Transverse colon (tissue), 4 donors: ENCODE measurements around the gene CCBE1. TPM values are rescaled to one million over a fixed set of nuclear protein-coding genes. Genes with fewer than 3 reads are reported as not detected.

ENCODE experiments used
- DNase-seq: peaks from one replicate; pipeline ENCODE4 v3.0.0-alpha.2; 2019
- H3K27ac ChIP-seq, 4 donors: fragments of 200-600 bp; sonication (generic); 2 replicates each; pipeline ENCODE4 v1.5.1; 2016 to 2018; ENCODE audit warnings: inconsistent platforms in 4 of 4
- H3K27me3 ChIP-seq: fragments of 200-600 bp; sonication (generic); 2 replicates; pipeline ENCODE4 v1.5.1; 2017; ENCODE audit warnings: inconsistent platforms
- H3K36me3 ChIP-seq, 4 donors: fragments of 200-600 bp; sonication (generic); 2 replicates each; pipeline ENCODE4 v1.5.1; 2017 to 2019; ENCODE audit warnings: inconsistent platforms in 4 of 4
- H3K4me1 ChIP-seq, 4 donors: fragments of 200-600 bp; sonication (generic); 2 replicates each; pipeline ENCODE4 v1.5.1; 2017 to 2020; ENCODE audit warnings: inconsistent platforms in 4 of 4
- H3K4me3 ChIP-seq, 4 donors: fragments of 200-600 bp; sonication (generic); 1 replicate in 1 of 4; 2 replicates in 3 of 4; pipeline versions ENCODE4 v1.5.1 to v1.6.1; 2017 to 2019; ENCODE audit warnings: inconsistent platforms in 4 of 4
- H3K9me3 ChIP-seq, 2 donors: fragments of 200-600 bp; sonication (generic); 2 replicates each; pipeline ENCODE4 v1.5.1; 2017 to 2019; ENCODE audit warnings: inconsistent platforms in 2 of 2
- EP300 ChIP-seq: sonication (generic); formaldehyde crosslinking; IDR thresholded peaks from one replicate; pipeline ENCODE4 v1.6.1; 2017; ENCODE audit warnings: antibody characterized with exemption, low read depth
- POLR2A ChIP-seq: fragments of 450-650 bp; IDR thresholded peaks from one replicate; pipeline ENCODE4 v1.6.1; 2016; ENCODE audit warnings: antibody characterized with exemption, mild to moderate bottlenecking, moderate library complexity
- POLR2AphosphoS5 ChIP-seq, 3 donors: sonication (generic); formaldehyde crosslinking; IDR thresholded peaks; one replicate each; pipeline ENCODE4 v1.6.1; 2016; ENCODE audit warnings: antibody characterized with exemption in 3 of 3
- WGBS, 2 donors: methylation state at CpG; one replicate each; pipeline ENCODE4 v1.1.5; 2018; ENCODE audit warnings: low coverage in 1 of 2; 5-methylcytosine and 5-hydroxymethylcytosine counted together
- in situ Hi-C, 4 donors: fragments of 200-750 bp; cut with MboI; loops; one replicate each; pipeline versions ENCODE4 v1.15.0 to v1.15.1; 2017; ENCODE audit warnings: low sequenced_read_pairs in 3 of 4, low pct_ligation_motif_present in 1 of 4, low pct_unique_long_range_greater_than_20kb in 1 of 4
- intact Hi-C: fragments of 100-400 bp; cut with DNase I; formaldehyde crosslinking; loops from one replicate; pipeline ENCODE4 v1.15.1; 2023; ENCODE audit warnings: low total_unique reads
- total RNA-seq, 4 donors: library from RNA; depleted of rRNA; stranded (reverse); fragments of >200 nt; gene quantifications; one replicate each; pipeline ENCODE4 v1.1.0, GENCODE V29; 2016
- TF ChIP-seq, protein P1 (sequence below), 5 experiments: fragments of 200-600 bp in 3 of 5; fragments of 450-650 bp in 2 of 5; sonication (generic) in 3 of 5; IDR thresholded peaks; 1 replicate in 2 of 5; 2 replicates in 3 of 5; pipeline ENCODE4 v1.5.1; 2016 to 2017; ENCODE audit warnings: antibody characterized with exemption in 5 of 5, inconsistent platforms in 3 of 5, mild to moderate bottlenecking in 2 of 5, moderate library complexity in 1 of 5

The CCBE1 gene
- total RNA-seq, 4 donors from 2014 or later: 6.1 to 43.0 (median 15.7) TPM

DNA sequence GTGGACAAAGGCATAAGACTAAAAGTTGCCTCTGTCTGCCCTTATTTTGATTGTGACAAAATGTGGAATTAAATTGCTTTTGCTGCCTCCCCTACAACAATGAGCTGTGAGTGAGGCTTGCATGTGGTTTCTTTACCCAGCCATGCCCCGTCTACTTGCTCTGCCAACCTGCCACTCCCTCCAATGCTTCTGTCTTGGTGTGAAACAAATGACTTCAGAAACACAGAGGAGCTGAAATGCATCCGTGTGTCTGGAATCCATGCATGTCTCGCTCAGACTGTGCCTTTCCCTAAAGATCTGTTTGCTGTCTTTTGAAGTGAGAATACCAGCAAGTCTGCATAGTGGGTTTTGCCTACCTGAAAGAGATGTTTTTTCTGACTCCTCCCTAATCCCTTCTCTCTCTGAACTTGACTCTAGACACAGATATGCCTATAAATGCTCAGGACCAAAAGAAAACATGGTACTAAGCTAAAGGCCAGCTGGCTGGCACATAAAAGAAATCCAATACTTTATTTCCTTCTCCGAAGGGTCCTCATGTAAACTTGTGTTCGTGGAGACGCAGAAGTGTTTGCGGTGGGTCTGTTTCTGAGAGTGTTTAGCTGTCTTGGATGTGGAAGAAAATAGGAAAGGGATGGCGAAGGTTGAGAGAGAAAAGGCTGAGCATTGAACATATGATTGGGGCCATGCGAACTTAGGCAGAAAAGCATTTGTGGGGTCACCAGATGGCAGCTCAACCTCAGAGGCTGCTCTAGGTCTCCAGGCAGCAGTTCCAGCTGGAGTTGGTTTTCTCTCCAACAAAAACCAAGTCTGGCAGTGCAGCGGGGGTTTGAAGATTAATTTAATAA, 120.5 kb downstream of the CCBE1 start:
- no peak for TF ChIP-seq EP300
- TF ChIP-seq POLR2A: no peak
- TF ChIP-seq, protein P1, sequence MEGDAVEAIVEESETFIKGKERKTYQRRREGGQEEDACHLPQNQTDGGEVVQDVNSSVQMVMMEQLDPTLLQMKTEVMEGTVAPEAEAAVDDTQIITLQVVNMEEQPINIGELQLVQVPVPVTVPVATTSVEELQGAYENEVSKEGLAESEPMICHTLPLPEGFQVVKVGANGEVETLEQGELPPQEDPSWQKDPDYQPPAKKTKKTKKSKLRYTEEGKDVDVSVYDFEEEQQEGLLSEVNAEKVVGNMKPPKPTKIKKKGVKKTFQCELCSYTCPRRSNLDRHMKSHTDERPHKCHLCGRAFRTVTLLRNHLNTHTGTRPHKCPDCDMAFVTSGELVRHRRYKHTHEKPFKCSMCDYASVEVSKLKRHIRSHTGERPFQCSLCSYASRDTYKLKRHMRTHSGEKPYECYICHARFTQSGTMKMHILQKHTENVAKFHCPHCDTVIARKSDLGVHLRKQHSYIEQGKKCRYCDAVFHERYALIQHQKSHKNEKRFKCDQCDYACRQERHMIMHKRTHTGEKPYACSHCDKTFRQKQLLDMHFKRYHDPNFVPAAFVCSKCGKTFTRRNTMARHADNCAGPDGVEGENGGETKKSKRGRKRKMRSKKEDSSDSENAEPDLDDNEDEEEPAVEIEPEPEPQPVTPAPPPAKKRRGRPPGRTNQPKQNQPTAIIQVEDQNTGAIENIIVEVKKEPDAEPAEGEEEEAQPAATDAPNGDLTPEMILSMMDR (IDR thresholded peaks at IDR 0.05): no peak
- no peak for TF ChIP-seq POLR2AphosphoS5 (IDR thresholded peaks at IDR 0.05)
- no peaks in the 10 kb centered on the region for H3K4me1 ChIP-seq
- no peaks in the 10 kb centered on the region for H3K9me3 ChIP-seq
- H3K27ac ChIP-seq: no peak overlapping the region
- WGBS, 2 donors: 60 to 74% methylated on average over 6 to 10 of the region's 10 CpGs
- no peaks in the 10 kb centered on the region for H3K27me3 ChIP-seq
- in situ Hi-C loops: no loop called here
- no peak overlapping the region for H3K4me3 ChIP-seq
- DNase-seq: no peak
- intact Hi-C loops: no loop called here
- no peaks in the 10 kb centered on the region for H3K36me3 ChIP-seq

DNA sequence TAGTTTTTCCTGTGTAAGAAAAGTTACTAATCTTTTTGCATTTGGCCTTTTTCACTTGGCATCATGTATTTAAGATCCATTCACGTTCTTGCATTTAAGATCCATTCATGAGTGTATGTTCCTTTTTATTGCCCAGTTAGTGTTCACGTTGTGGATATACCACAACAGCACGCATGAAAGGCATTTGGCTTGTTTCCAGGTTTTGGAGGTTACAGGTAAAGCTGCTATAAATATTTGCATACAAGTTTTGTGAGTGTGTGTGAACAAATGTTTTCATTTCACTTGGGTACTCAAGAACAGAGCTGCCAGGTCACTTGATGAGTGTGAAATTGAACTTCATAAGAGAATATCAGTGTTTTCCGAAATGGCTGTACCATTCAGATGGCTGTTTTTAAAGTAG, 121.2 kb downstream of the CCBE1 start:
- H3K27ac ChIP-seq: no peak overlapping the region
- no peaks in the 10 kb centered on the region for H3K27me3 ChIP-seq
- no peak for DNase-seq
- no peak overlapping the region for H3K4me3 ChIP-seq
- H3K36me3 ChIP-seq: no peaks in the 10 kb centered on the region
- H3K4me1 ChIP-seq: no peaks in the 10 kb centered on the region
- TF ChIP-seq POLR2A (no peak), EP300 (no peak), POLR2AphosphoS5 (IDR thresholded peaks at IDR 0.05) (no peak)
- TF ChIP-seq, protein P1 (IDR thresholded peaks at IDR 0.05): no peak
- intact Hi-C loops (no loop called here), in situ Hi-C loops (no loop called here)
- no peaks in the 10 kb centered on the region for H3K9me3 ChIP-seq
- 53% methylated on average over 4 of the region's 4 CpGs for WGBS, 2 donors

DNA sequence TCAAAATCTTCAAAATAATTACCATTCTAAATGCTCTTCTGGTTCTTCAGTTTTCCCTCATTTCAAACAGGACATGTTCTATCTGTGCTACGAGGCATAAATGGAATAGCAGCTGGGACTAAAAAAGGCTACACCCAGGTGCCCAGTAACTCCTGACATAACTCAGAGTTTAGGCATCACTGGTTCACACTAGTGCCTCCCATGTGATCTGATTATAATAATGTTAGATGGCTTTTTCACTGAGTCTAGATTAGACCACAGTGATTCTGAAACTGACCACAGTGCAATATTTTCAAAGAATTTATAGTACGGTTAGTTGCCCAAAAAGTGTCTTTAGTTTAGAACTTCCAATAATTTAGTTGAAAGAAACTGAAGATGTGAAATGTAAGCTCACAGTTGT, 123.3 kb downstream of the CCBE1 start:
- no peaks in the 10 kb centered on the region for H3K36me3 ChIP-seq
- no peak for TF ChIP-seq EP300
- TF ChIP-seq POLR2AphosphoS5 (IDR thresholded peaks at IDR 0.05): no peak
- TF ChIP-seq, protein P1 (IDR thresholded peaks at IDR 0.05): no peak
- no peak for TF ChIP-seq POLR2A
- no peak for DNase-seq
- H3K4me3 ChIP-seq: no peak overlapping the region
- no peaks in the 10 kb centered on the region for H3K27me3 ChIP-seq
- in situ Hi-C loops (no loop called here), intact Hi-C loops (loop anchor here (2.0 kb wide), 1 partner anchor 15 kb away; no protein-coding TSS in a partner anchor)
- H3K4me1 ChIP-seq: no peaks in the 10 kb centered on the region
- WGBS, 2 donors: 64 to 71% methylated on average over 2 of the region's 2 CpGs
- no peaks in the 10 kb centered on the region for H3K9me3 ChIP-seq
- H3K27ac ChIP-seq: no peak overlapping the region

DNA sequence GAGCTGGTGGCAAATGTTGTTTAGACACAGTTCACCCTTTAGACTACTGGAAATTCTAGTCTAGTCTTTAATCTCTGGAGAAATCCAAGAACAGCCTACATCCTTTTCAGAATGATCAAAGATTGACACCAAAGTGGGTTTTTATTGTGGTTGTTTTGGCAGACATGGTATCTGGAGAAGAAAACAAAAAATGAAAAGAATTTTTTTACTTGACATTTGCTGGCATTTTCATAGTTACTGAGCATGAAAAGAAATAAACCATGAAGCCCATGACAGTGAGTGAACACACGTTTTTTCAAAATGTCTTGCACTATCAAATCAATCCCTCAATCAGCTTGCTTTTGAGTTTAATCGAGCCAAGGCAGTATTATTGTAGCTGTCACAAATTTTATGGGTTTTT, 125.3 kb downstream of the CCBE1 start:
- no peak for DNase-seq

More for the DNA sequence above, 125.3 kb downstream of the CCBE1 start:
- H3K27me3 ChIP-seq: no peaks in the 10 kb centered on the region
- no peaks in the 10 kb centered on the region for H3K4me1 ChIP-seq
- no peak overlapping the region for H3K27ac ChIP-seq
- no peak for TF ChIP-seq POLR2AphosphoS5 (IDR thresholded peaks at IDR 0.05)
- TF ChIP-seq EP300: no peak
- TF ChIP-seq, protein P1 (IDR thresholded peaks at IDR 0.05): no peak
- TF ChIP-seq POLR2A: no peak
- WGBS, 2 donors: 54 to 60% methylated on average over 2 of the region's 2 CpGs
- intact Hi-C loops: loop anchor here (2.0 kb wide), 1 partner anchor 17 kb away; no protein-coding TSS in a partner anchor
- H3K4me3 ChIP-seq: no peak overlapping the region
- H3K36me3 ChIP-seq: no peaks in the 10 kb centered on the region
- in situ Hi-C loops: no loop called here
- no peaks in the 10 kb centered on the region for H3K9me3 ChIP-seq
